T-cell (primary cell): ENCODE measurements around the gene A1CF. TPM values are rescaled to one million over a fixed set of nuclear protein-coding genes. Genes with fewer than 3 reads are reported as not detected.

ENCODE experiments used
- ATAC-seq, 4 experiments: fragments of 200-7000 bp in 3 of 4; fragments of 150-1000 bp in 1 of 4; cut with Tn5 transposase; replicated peaks in 1 of 4; 1 replicate in 3 of 4; 2 replicates in 1 of 4; pipeline ENCODE4 v1.10.0; 2021; ENCODE audit warnings: moderate library complexity in 3 of 4, mild to moderate bottlenecking in 2 of 4, moderate number of reproducible peaks in 1 of 4
- CTCF ChIA-PET, 2 donors: fragments of 300-600 bp; sonication (Branson Sonifier 250); formaldehyde crosslinking; loops; one replicate each; lab custom pipeline; 2022; ENCODE audit warnings: antibody characterized with exemption in 2 of 2; lab: Charles Lee
- POLR2A ChIA-PET, 2 donors: fragments of 300-600 bp; sonication (Branson Sonifier 250); formaldehyde crosslinking; loops; one replicate each; lab custom pipeline; 2022; ENCODE audit warnings: antibody characterized with exemption in 2 of 2; lab: Charles Lee
- DNase-seq, 35 experiments: peaks; one replicate each; pipeline versions ENCODE4 v3.0.0 to v3.0.0-alpha.2; 2013 to 2023
- H3K27ac ChIP-seq: one replicate; pipeline ENCODE4 v1.5.1; 2013; ENCODE audit warnings: low read length
- H3K27me3 ChIP-seq, 2 experiments: replicated peaks in 1 of 2; 1 replicate in 1 of 2; 2 replicates in 1 of 2; pipeline versions ENCODE4 v1.6.1 to v1.7.0; 2013; ENCODE audit warnings: low read length in 1 of 2, mixed read lengths in 1 of 2; ENCODE audit not compliant: control insufficient read depth in 2 of 2, insufficient read depth in 2 of 2; ENCODE audit errors: extremely low read depth in 1 of 2
- H3K36me3 ChIP-seq, 2 donors: 1 replicate in 1 of 2; 2 replicates in 1 of 2; pipeline versions ENCODE4 v1.6.1 to v1.7.0; 2013; ENCODE audit warnings: low read length in 1 of 2; ENCODE audit not compliant: control insufficient read depth in 2 of 2, insufficient read depth in 1 of 2; ENCODE audit errors: extremely low read depth in 1 of 2
- H3K4me1 ChIP-seq, 2 experiments: 1 replicate in 1 of 2; 2 replicates in 1 of 2; pipeline versions ENCODE4 v1.6.1 to v1.7.0; 2013; ENCODE audit warnings: low read length in 2 of 2, mixed read lengths in 1 of 2; ENCODE audit not compliant: insufficient read depth in 2 of 2, control insufficient read depth in 1 of 2; ENCODE audit errors: extremely low read depth in 1 of 2
- H3K4me3 ChIP-seq, 2 donors: 1 replicate in 1 of 2; 2 replicates in 1 of 2; pipeline versions ENCODE4 v1.5.1 to v1.7.0; 2013; ENCODE audit warnings: mild to moderate bottlenecking in 2 of 2, low read length in 1 of 2, moderate library complexity in 1 of 2; ENCODE audit not compliant: control insufficient read depth in 1 of 2; ENCODE audit errors: extremely low read depth in 1 of 2
- H3K9me3 ChIP-seq: 2 replicates; pipeline ENCODE4 v1.7.0; 2013
- H3K27ac Mint-ChIP-seq, 2 donors: one replicate each; pipeline ENCODE4 v1.8.0; 2020 to 2021; ENCODE audit warnings: mild to moderate bottlenecking in 2 of 2, mixed read lengths in 2 of 2
- H3K27me3 Mint-ChIP-seq, 2 donors: one replicate each; pipeline ENCODE4 v1.8.0; 2021 to 2022; ENCODE audit warnings: mixed read lengths in 2 of 2
- H3K36me3 Mint-ChIP-seq: one replicate; pipeline ENCODE4 v1.8.0; 2021; ENCODE audit warnings: mixed read lengths
- H3K4me1 Mint-ChIP-seq, 3 donors: one replicate each; pipeline ENCODE4 v1.8.0; 2020 to 2022; ENCODE audit warnings: mixed read lengths in 3 of 3, mild to moderate bottlenecking in 1 of 3
- H3K4me3 Mint-ChIP-seq, 3 donors: one replicate each; pipeline ENCODE4 v1.8.0; 2020 to 2022; ENCODE audit warnings: mild to moderate bottlenecking in 3 of 3, mixed read lengths in 3 of 3, moderate library complexity in 3 of 3
- H3K9me3 Mint-ChIP-seq, 3 donors: one replicate each; pipeline ENCODE4 v1.8.0; 2020 to 2022; ENCODE audit warnings: mixed read lengths in 3 of 3
- WGBS: methylation state at CpG from one replicate; pipeline ENCODE4 v1.1.5; 2013; ENCODE audit warnings: missing lambda C conversion rate; ENCODE audit not compliant: insufficient coverage; 5-methylcytosine and 5-hydroxymethylcytosine counted together
- total RNA-seq, 35 experiments: library from RNA in 6 of 35; stranded (reverse) in 6 of 35; fragments of 120-200 nt in 1 of 35; gene quantifications; one replicate each; pipeline versions ENCODE4 v1.2.1 to v1.2.4 and lab custom pipeline; 2013 to 2026

A1CF gene
- total RNA-seq, 5 donors from 2014 or later (not counting 1 experiment from before 2014, with no cell fraction given), result 0.07 to 0.28 (median 0.23) TPM; not detected in 2

DNA sequence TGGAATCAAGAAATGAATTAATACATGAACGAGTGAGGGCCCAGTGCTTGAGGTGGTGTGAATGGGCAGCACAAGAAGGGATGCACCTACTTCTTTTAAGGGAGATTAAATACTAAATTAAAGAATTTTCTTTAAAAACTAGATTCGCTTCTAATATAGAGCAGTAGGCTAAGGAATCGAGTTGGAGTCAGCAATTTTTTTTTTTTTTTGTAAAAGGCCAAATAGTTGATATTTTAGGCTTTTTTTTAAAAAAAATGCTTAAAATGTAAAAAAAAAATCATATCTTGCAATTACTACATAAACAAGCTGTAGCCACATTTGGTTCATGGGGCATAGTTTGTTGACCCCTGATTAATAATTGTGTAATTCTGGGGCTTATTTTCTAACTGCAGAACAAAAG lies 31.9 kb downstream of the A1CF start:
- no peaks in the 10 kb centered on the region for H3K36me3 ChIP-seq
- H3K9me3 Mint-ChIP-seq, result no peaks in the 10 kb centered on the region

DNA sequence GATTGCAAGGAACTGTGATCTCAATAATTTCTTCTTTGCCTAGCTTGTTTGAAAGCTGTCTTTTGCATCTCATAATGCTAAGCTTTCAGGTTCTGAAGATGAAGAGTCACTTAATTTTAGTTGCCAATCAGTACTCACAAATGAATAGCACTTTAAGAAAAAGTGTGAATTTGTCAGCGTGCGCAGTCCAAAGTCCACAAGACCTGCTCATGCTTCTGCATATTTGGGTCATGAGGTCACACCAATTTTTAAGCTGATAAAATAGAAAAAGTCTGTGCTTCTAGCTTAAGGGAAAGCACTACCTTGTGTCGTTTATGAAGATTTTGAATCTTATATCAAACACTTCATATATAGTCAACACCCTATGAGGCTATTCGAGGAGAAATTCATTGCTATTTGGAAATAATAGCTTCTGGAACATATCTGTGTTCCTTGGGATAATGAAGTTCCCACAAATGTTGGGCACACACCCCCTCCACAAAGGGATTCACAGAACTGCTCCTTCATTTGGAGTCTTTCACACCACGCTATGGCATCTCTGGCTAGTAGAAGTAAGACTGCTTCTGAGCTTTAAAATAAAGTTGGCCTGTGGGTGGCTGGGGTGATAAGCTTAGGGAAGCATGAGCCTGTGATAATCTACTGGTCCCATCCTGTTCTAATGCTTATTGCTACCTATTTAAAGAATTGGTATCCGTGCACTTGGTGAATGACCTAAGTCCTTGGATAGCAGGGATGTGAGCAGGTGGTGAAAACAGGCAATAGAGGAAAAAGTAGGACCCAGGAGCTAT lies 33.3 kb downstream of the A1CF start:
- POLR2A ChIA-PET, result no interaction called here
- Mint-ChIP-seq H3K4me3 (no peak overlapping the region), H3K27ac (no peak overlapping the region), H3K4me1 (peaks cover 0 to 2% (median 0%) of the 10 kb centered on the region in 3 donors), H3K36me3 (no peaks in the 10 kb centered on the region), H3K9me3 (no peaks in the 10 kb centered on the region), H3K27me3 (peaks cover 19 to 21% of the 10 kb centered on the region in 2 donors)
- Histone ChIP-seq H3K27me3 (no peaks in the 10 kb centered on the region), H3K36me3 (no peaks in the 10 kb centered on the region), H3K4me3 (no peak overlapping the region), H3K9me3 (no peaks in the 10 kb centered on the region), H3K4me1 (no peaks in the 10 kb centered on the region), H3K27ac (no peak overlapping the region)
- no peak for ATAC-seq
- CTCF ChIA-PET, result no interaction called here
- WGBS, result 100% methylated on average over 1 of the region's 6 CpGs
- DNase-seq, result no peak

More for the DNA sequence above, 31.9 kb downstream of the A1CF start:
- Mint-ChIP-seq H3K36me3 (no peaks in the 10 kb centered on the region), H3K4me1 (peaks cover 0 to 2% (median 0%) of the 10 kb centered on the region in 3 donors), H3K4me3 (no peak overlapping the region), H3K27me3 (peaks cover 18 to 26% of the 10 kb centered on the region in 2 donors), H3K27ac (no peak overlapping the region)
- no peaks in the 10 kb centered on the region for H3K9me3 ChIP-seq
- ChIA-PET CTCF (no interaction called here), POLR2A (interaction anchor here in 1 of 2 donors (0.7 kb wide), 1 partner anchor 69 kb away, joined by 5 read pairs; no protein-coding TSS in a partner anchor)
- DNase-seq (no peak), ATAC-seq (no peak)
- no peaks in the 10 kb centered on the region for H3K27me3 ChIP-seq
- H3K27ac ChIP-seq, result no peak overlapping the region
- no peaks in the 10 kb centered on the region for H3K4me1 ChIP-seq
- H3K4me3 ChIP-seq, result no peak overlapping the region
- no CpG with 5 or more reads among the region's 3 CpGs for WGBS

DNA sequence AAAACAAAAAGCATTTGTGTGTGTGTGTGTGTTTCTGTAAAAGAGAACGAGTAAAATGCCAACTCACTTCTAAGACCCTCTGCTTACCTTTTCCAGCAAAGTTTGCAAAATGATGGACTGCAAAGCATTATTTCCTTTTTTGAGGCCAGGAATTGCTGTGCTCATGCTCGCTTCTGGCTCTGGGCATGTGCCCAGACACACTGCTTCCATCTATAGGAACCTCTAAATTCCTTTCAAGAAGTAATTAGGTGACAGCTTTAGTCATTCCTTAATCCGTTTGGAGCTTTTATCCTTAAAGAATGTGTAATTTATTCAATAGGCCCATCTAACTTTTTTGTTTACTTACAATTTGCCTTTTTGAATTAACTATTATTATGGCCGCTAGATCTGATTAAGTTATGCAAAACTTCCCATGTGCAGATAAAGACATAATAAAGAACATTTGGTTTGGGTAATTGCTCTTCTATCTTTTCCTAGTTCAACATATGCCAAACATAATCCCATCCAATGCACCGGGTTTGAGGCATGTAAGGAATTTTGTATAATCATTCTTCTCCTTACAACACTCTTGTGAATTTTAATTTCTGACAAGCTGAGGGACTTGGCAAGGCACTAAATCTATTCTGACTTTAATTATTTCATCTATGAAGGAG lies 34.7 kb downstream of the A1CF start:
- no peak overlapping the region for H3K4me3 Mint-ChIP-seq
- ATAC-seq, result no peak
- ChIA-PET POLR2A (no interaction called here), CTCF (no interaction called here)
- Histone ChIP-seq H3K4me1 (no peaks in the 10 kb centered on the region), H3K36me3 (no peaks in the 10 kb centered on the region), H3K9me3 (no peaks in the 10 kb centered on the region), H3K27ac (no peak overlapping the region), H3K27me3 (no peaks in the 10 kb centered on the region), H3K4me3 (no peak overlapping the region)
- H3K27ac Mint-ChIP-seq, result no peak overlapping the region
- peaks cover 16 to 21% of the 10 kb centered on the region in 2 donors for H3K27me3 Mint-ChIP-seq
- WGBS, result 80% methylated on average over 1 of the region's 5 CpGs
- H3K36me3 Mint-ChIP-seq, result no peaks in the 10 kb centered on the region
- peaks cover 0 to 2% (median 0%) of the 10 kb centered on the region in 3 donors for H3K4me1 Mint-ChIP-seq
- DNase-seq, result no peak
- no peaks in the 10 kb centered on the region for H3K9me3 Mint-ChIP-seq

DNA sequence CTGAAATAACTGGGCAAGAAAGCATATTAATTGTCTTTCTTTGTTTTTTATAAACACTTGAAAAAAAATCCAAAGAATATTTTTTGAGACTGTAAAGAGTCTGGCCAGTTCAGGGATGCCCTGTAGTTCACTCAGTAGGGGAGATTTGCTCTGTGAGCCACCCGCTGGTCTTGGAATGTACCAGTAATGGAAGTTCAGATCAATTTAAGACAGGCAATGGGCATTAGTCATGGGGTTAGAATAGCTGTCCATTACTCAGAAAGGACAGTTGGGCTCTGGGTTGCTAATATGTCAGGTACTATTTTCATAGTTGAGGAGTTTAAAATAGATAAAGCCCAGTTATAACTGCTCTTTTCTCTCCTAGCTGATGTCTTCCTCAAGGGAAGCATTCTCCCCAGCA lies 38.7 kb downstream of the A1CF start:
- Histone ChIP-seq H3K4me3 (no peak overlapping the region), H3K27ac (no peak overlapping the region), H3K36me3 (no peaks in the 10 kb centered on the region), H3K27me3 (no peaks in the 10 kb centered on the region), H3K4me1 (no peaks in the 10 kb centered on the region), H3K9me3 (no peaks in the 10 kb centered on the region)
- Mint-ChIP-seq H3K4me3 (no peak overlapping the region), H3K36me3 (no peaks in the 10 kb centered on the region), H3K27ac (no peak overlapping the region), H3K9me3 (no peaks in the 10 kb centered on the region), H3K4me1 (peaks cover 0 to 2% (median 0%) of the 10 kb centered on the region in 3 donors), H3K27me3 (peaks cover 6 to 18% of the 10 kb centered on the region in 2 donors)
- ChIA-PET CTCF (no interaction called here), POLR2A (no interaction called here)
- no peak for ATAC-seq
- WGBS, result 83% methylated on average over 1 of the region's 1 CpG
- no peak for DNase-seq

DNA sequence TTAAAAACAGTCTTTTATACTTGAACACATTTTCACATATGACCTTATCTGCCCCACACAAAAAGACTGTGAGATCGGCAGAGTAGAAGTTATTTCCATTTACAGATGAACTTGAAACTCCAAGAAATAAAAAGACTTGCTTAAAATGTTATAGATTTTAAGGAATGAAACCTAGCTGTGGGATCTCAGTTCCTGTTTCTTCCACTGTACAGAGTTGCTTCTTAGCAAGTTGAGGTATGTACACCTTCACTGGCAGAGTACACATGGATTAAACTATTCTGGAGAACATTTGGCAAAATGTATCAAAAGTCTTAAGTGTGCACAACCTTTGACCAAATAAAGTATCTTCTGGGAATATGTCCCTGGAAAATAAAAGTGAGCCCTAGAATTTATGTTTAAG lies 48.3 kb downstream of the A1CF start:
- WGBS, result no CpG with 5 or more reads among the region's 1 CpG
- ChIA-PET POLR2A (no interaction called here), CTCF (interaction anchor here in 1 of 2 donors (0.6 kb wide), 2 partner anchors 119 to 470 kb away, joined by 3 read pairs; no protein-coding TSS in a partner anchor)
- no peak overlapping the region for H3K4me3 Mint-ChIP-seq
- H3K4me1 ChIP-seq, result no peaks in the 10 kb centered on the region
- H3K4me3 ChIP-seq, result no peak overlapping the region
- H3K27me3 ChIP-seq, result no peaks in the 10 kb centered on the region
- H3K36me3 Mint-ChIP-seq, result no peaks in the 10 kb centered on the region
- peaks cover 12 to 19% of the 10 kb centered on the region in 2 donors for H3K27me3 Mint-ChIP-seq
- no peak overlapping the region for H3K27ac ChIP-seq
- no peaks in the 10 kb centered on the region for H3K9me3 Mint-ChIP-seq
- H3K4me1 Mint-ChIP-seq, result no peaks in the 10 kb centered on the region
- H3K9me3 ChIP-seq, result no peaks in the 10 kb centered on the region
- no peaks in the 10 kb centered on the region for H3K36me3 ChIP-seq
- DNase-seq, result no peak
- no peak overlapping the region for H3K27ac Mint-ChIP-seq
- ATAC-seq, result no peak

DNA sequence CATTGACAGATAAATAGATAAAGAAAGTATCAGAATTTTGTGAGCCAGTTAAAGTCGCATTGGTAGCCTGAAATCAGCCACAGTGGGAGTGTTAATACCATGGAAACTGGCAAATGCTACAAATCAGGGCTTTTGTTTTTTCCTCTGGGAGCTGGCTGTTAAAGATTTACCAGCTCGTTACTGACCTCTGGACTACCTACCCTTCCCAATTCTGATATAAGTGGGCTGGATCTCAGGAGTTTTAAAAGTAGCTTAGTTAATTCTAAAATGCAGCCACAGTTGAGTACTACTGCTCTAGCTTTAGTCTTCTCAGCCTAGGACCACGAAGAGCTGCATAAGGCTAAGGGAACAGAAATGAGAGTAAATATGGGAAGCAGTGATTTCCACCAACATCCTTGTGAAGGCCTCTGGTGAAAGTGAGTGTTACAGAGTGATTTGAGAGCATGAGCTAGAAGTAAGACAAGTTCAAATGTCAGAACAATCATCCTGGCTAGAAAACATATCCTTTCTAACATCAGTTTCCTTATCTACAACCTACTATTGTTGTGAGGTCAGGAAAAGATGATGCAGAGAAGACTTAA lies 53.2 kb downstream of the A1CF start:
- POLR2A ChIA-PET, result no interaction called here
- no peaks in the 10 kb centered on the region for H3K9me3 Mint-ChIP-seq
- no peaks in the 10 kb centered on the region for H3K4me1 Mint-ChIP-seq
- no peaks in the 10 kb centered on the region for H3K36me3 Mint-ChIP-seq
- Histone ChIP-seq H3K4me1 (no peaks in the 10 kb centered on the region), H3K36me3 (no peaks in the 10 kb centered on the region), H3K9me3 (no peaks in the 10 kb centered on the region), H3K4me3 (no peak overlapping the region), H3K27me3 (no peaks in the 10 kb centered on the region), H3K27ac (no peak overlapping the region)
- DNase-seq (no peak), ATAC-seq (no peak)
- CTCF ChIA-PET, result no interaction called here
- 40% methylated on average over 1 of the region's 3 CpGs for WGBS
- no peak overlapping the region for H3K4me3 Mint-ChIP-seq
- H3K27me3 Mint-ChIP-seq, result peaks cover 16 to 22% of the 10 kb centered on the region in 2 donors
- H3K27ac Mint-ChIP-seq, result no peak overlapping the region
